ENCODE results near the gene OCEL1. TPM values are rescaled to one million over a fixed set of nuclear protein-coding genes. Genes with fewer than 3 reads are reported as not detected.

Gene OCEL1
- total and polyA plus RNA-seq, 2 donors (not counting 1 experiment from before 2014, with no cell fraction given) = 4.6 to 8.8 TPM

GRCh38 chr19:17255150-17255621 lies 29.2 kb downstream of the OCEL1 start:
- Histone ChIP-seq H3K4me2 (ENCODE audit: extremely low read depth, insufficient read depth, low read length) (no peak overlapping the region), H3K9me3 (ENCODE audit: control insufficient read depth, insufficient read depth, low read depth, low read length) (no peaks in the 10 kb centered on the region), H3K27me3 (ENCODE audit: control insufficient read depth, insufficient read depth, low read length) (no peaks in the 10 kb centered on the region), H3K4me3 (replicated peaks in 1 of 4; ENCODE audit: control extremely low read depth in 1 of 4, insufficient read depth in 1 of 4, low read depth in 3 of 4, low read length in 4 of 4) (no peak overlapping the region), H3K9ac (ENCODE audit: insufficient read depth, low read length) (no peak overlapping the region), H4K20me1 (ENCODE audit: control insufficient read depth, extremely low read depth, insufficient read depth, low read length) (no peaks in the 10 kb centered on the region), H3K36me3 (ENCODE audit: control insufficient read depth, insufficient read depth, low read length) (no peaks in the 10 kb centered on the region), H3K27ac (ENCODE audit: insufficient read depth, low read length) (no peak overlapping the region), H3K79me2 (ENCODE audit: control insufficient read depth, insufficient read depth, low read length) (no peaks in the 10 kb centered on the region), H2AFZ (ENCODE audit: low read length) (no peak overlapping the region), H3K4me1 (ENCODE audit: control insufficient read depth, extremely low read depth, insufficient read depth, low read length) (no peaks in the 10 kb centered on the region)
- no peak for DNase-seq (ENCODE audit: low read depth in 2 of 2)
- no peak for TF ChIP-seq EZH2 (IDR thresholded peaks at IDR 0.05; ENCODE audit: low read length, missing control alignments)
- TF ChIP-seq, protein P1, sequence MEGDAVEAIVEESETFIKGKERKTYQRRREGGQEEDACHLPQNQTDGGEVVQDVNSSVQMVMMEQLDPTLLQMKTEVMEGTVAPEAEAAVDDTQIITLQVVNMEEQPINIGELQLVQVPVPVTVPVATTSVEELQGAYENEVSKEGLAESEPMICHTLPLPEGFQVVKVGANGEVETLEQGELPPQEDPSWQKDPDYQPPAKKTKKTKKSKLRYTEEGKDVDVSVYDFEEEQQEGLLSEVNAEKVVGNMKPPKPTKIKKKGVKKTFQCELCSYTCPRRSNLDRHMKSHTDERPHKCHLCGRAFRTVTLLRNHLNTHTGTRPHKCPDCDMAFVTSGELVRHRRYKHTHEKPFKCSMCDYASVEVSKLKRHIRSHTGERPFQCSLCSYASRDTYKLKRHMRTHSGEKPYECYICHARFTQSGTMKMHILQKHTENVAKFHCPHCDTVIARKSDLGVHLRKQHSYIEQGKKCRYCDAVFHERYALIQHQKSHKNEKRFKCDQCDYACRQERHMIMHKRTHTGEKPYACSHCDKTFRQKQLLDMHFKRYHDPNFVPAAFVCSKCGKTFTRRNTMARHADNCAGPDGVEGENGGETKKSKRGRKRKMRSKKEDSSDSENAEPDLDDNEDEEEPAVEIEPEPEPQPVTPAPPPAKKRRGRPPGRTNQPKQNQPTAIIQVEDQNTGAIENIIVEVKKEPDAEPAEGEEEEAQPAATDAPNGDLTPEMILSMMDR (conservative IDR thresholded peaks at IDR 0.05 in 1 of 2, IDR thresholded peaks at IDR 0.05 in 1 of 2; ENCODE audit: low read depth in 1 of 2, low read length in 2 of 2) = no peak

GRCh38 chr19:17256130-17256529 lies 30.1 kb downstream of the OCEL1 start:
- H3K9ac ChIP-seq (ENCODE audit: insufficient read depth, low read length) = no peak overlapping the region
- no peaks in the 10 kb centered on the region for H3K36me3 ChIP-seq (ENCODE audit: control insufficient read depth, insufficient read depth, low read length)
- H3K27me3 ChIP-seq (ENCODE audit: control insufficient read depth, insufficient read depth, low read length) = no peaks in the 10 kb centered on the region
- H3K79me2 ChIP-seq (ENCODE audit: control insufficient read depth, insufficient read depth, low read length) = no peaks in the 10 kb centered on the region
- no peak for TF ChIP-seq EZH2 (IDR thresholded peaks at IDR 0.05; ENCODE audit: low read length, missing control alignments)
- TF ChIP-seq, protein P1 (conservative IDR thresholded peaks at IDR 0.05 in 1 of 2, IDR thresholded peaks at IDR 0.05 in 1 of 2; ENCODE audit: low read depth in 1 of 2, low read length in 2 of 2) = no peak
- H3K4me1 ChIP-seq (ENCODE audit: control insufficient read depth, extremely low read depth, insufficient read depth, low read length) = no peaks in the 10 kb centered on the region
- no peak overlapping the region for H3K27ac ChIP-seq (ENCODE audit: insufficient read depth, low read length)
- no peak overlapping the region for H3K4me3 ChIP-seq (replicated peaks in 1 of 4; ENCODE audit: control extremely low read depth in 1 of 4, insufficient read depth in 1 of 4, low read depth in 3 of 4, low read length in 4 of 4)
- no peak overlapping the region for H2AFZ ChIP-seq (ENCODE audit: low read length)
- H3K9me3 ChIP-seq (ENCODE audit: control insufficient read depth, insufficient read depth, low read depth, low read length) = no peaks in the 10 kb centered on the region
- no peaks in the 10 kb centered on the region for H4K20me1 ChIP-seq (ENCODE audit: control insufficient read depth, extremely low read depth, insufficient read depth, low read length)
- no peak for DNase-seq (ENCODE audit: low read depth in 2 of 2)
- no peak overlapping the region for H3K4me2 ChIP-seq (ENCODE audit: extremely low read depth, insufficient read depth, low read length)

DNA sequence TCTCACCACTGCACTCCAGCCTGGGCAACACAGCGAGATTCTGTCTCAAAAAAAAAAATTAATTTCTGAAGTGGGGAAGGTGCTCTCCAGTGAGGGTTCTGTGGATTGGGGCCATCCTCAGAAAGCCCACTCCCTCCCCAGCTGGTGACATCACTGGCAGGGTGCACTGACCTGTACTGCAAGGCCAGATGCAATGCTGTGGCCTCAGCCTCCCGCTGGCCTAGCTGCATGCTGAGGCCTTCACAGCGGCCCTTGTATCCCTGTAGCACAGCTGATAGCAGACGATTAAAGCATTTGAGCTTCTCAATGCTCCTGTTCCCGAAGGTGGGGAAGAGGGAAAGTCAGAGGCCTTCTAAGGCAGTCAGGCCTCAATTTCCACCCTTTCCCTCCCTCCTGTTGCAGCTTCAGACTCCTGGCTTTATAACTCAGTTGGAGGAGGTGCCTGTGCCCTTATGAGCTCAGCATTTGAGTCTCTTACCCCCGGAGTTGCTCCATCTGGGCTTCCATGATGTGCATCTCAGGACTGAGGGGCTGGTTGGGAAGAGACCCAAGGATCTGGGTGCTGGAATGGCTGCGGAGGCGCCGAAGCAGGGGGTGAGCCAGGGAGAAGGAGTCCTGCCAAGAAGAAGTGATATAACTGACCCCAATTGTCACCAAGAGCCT lies 33.2 kb downstream of the OCEL1 start:
- no peak overlapping the region for H3K9ac ChIP-seq (ENCODE audit: insufficient read depth, low read length)

More for the DNA sequence above, 33.2 kb downstream of the OCEL1 start:
- Histone ChIP-seq H3K4me3 (replicated peaks in 1 of 4; ENCODE audit: control extremely low read depth in 1 of 4, insufficient read depth in 1 of 4, low read depth in 3 of 4, low read length in 4 of 4) (no peak overlapping the region), H3K27ac (ENCODE audit: insufficient read depth, low read length) (no peak overlapping the region), H3K9me3 (ENCODE audit: control insufficient read depth, insufficient read depth, low read depth, low read length) (no peaks in the 10 kb centered on the region), H3K36me3 (ENCODE audit: control insufficient read depth, insufficient read depth, low read length) (no peaks in the 10 kb centered on the region), H3K4me2 (ENCODE audit: extremely low read depth, insufficient read depth, low read length) (no peak overlapping the region), H3K27me3 (ENCODE audit: control insufficient read depth, insufficient read depth, low read length) (no peaks in the 10 kb centered on the region), H3K79me2 (ENCODE audit: control insufficient read depth, insufficient read depth, low read length) (no peaks in the 10 kb centered on the region), H2AFZ (ENCODE audit: low read length) (no peak overlapping the region), H3K4me1 (ENCODE audit: control insufficient read depth, extremely low read depth, insufficient read depth, low read length) (no peaks in the 10 kb centered on the region), H4K20me1 (ENCODE audit: control insufficient read depth, extremely low read depth, insufficient read depth, low read length) (no peaks in the 10 kb centered on the region)
- no peak for TF ChIP-seq EZH2 (IDR thresholded peaks at IDR 0.05; ENCODE audit: low read length, missing control alignments)
- TF ChIP-seq, protein P1 (conservative IDR thresholded peaks at IDR 0.05 in 1 of 2, IDR thresholded peaks at IDR 0.05 in 1 of 2; ENCODE audit: low read depth in 1 of 2, low read length in 2 of 2) = no peak
- no peak for DNase-seq (ENCODE audit: low read depth in 2 of 2)

Data from fibroblast of lung (primary cell).